Testis (tissue), 3 donors: ENCODE measurements around the gene COL16A1. TPM values are rescaled to one million over a fixed set of nuclear protein-coding genes. Genes with fewer than 3 reads are reported as not detected.

ENCODE experiments used
- DNase-seq: peaks from one replicate; pipeline ENCODE4 v3.0.0-alpha.2; 2019
- H3K27ac ChIP-seq, 2 donors: fragments of 200-600 bp; sonication (generic); one replicate each; pipeline ENCODE4 v1.5.1; 2019
- H3K27me3 ChIP-seq: fragments of 200-600 bp; sonication (generic); one replicate; pipeline ENCODE4 v1.5.1; 2019
- H3K36me3 ChIP-seq: fragments of 200-600 bp; sonication (generic); one replicate; pipeline ENCODE4 v1.5.1; 2017; ENCODE audit warnings: low read depth; ENCODE audit errors: missing control alignments
- H3K4me1 ChIP-seq: fragments of 200-600 bp; sonication (generic); one replicate; pipeline ENCODE4 v1.5.1; 2019
- H3K4me3 ChIP-seq, 2 donors: fragments of 200-600 bp; sonication (generic); one replicate each; pipeline ENCODE4 v1.5.1; 2017 to 2019
- H3K9me3 ChIP-seq: fragments of 200-600 bp; sonication (generic); one replicate; pipeline ENCODE4 v1.5.1; 2017
- POLR2A ChIP-seq: fragments of 450-650 bp; IDR thresholded peaks from one replicate; pipeline ENCODE4 v1.6.1; 2017; ENCODE audit warnings: antibody characterized with exemption, mild to moderate bottlenecking, moderate library complexity
- WGBS, 2 donors: methylation state at CpG; one replicate each; pipeline ENCODE4 v1.1.5; 2018; 5-methylcytosine and 5-hydroxymethylcytosine counted together
- intact Hi-C: fragments of 100-400 bp; cut with DNase I; formaldehyde crosslinking; loops from one replicate; pipeline ENCODE4 v1.15.1; 2023; ENCODE audit warnings: low total_unique reads
- polyA plus RNA-seq: library from polyadenylated mRNA; stranded (reverse); fragments of 350-450 nt; fragmentation: Illumina TruSeq; extraction: RNeasy Lipid Tissue Mini Kit (QIAGEN cat#74804); gene quantifications from one replicate; pipeline ENCODE4 v1.2.3, GENCODE V29; 2014; ENCODE audit warnings: low read depth, low replicate concordance; ENCODE audit not compliant: insufficient read depth
- total RNA-seq, 2 donors: library from RNA; depleted of rRNA; stranded (reverse); fragments of >200 nt; gene quantifications; one replicate each; pipeline ENCODE4 v1.2.3, GENCODE V29; 2016
- TF ChIP-seq, protein P1 (sequence below), 3 experiments: fragments of 450-650 bp in 2 of 3; fragments of 200-600 bp in 1 of 3; sonication (generic) in 1 of 3; IDR thresholded peaks; one replicate each; pipeline ENCODE4 v1.5.1; 2016 to 2019; ENCODE audit warnings: antibody characterized with exemption in 3 of 3, mild to moderate bottlenecking in 2 of 3, moderate library complexity in 1 of 3

The COL16A1 gene
- total and polyA plus RNA-seq, 3 donors from 2014 or later = 96.4 to 120 (median 101) TPM

DNA sequence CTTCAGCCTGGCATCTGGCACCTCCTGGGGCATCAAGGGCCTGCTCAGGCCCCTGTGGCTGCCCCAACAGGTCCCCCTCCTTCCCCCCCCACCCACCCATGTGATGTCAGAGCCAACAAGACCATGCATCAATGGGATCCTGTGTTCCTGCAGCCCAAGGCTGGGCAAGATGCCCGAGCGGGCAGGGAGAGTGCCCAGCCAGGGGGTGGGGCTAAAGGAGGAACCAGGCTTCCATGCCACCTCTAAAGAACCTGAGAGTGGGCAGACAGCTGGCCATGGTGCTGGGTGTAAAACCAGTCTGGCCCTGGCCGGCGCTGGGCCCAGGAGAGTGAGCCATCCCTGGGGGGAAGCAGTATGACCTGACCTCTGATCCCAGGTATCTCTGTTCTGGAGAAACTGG, 7.6 kb downstream of the COL16A1 start:
- intact Hi-C loops = no loop called here
- peak; percentile 82 for DNase-seq
- no peaks in the 10 kb centered on the region for H3K27me3 ChIP-seq
- H3K4me3 ChIP-seq = no peak overlapping the region
- TF ChIP-seq, protein P1, sequence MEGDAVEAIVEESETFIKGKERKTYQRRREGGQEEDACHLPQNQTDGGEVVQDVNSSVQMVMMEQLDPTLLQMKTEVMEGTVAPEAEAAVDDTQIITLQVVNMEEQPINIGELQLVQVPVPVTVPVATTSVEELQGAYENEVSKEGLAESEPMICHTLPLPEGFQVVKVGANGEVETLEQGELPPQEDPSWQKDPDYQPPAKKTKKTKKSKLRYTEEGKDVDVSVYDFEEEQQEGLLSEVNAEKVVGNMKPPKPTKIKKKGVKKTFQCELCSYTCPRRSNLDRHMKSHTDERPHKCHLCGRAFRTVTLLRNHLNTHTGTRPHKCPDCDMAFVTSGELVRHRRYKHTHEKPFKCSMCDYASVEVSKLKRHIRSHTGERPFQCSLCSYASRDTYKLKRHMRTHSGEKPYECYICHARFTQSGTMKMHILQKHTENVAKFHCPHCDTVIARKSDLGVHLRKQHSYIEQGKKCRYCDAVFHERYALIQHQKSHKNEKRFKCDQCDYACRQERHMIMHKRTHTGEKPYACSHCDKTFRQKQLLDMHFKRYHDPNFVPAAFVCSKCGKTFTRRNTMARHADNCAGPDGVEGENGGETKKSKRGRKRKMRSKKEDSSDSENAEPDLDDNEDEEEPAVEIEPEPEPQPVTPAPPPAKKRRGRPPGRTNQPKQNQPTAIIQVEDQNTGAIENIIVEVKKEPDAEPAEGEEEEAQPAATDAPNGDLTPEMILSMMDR (IDR thresholded peaks at IDR 0.05) = no peak
- no peak for TF ChIP-seq POLR2A
- H3K36me3 ChIP-seq = no peaks in the 10 kb centered on the region
- 74% methylated on average over 4 of the region's 4 CpGs; no CpG with 5 or more reads in 1 of the 2 donors for WGBS, 2 donors
- H3K9me3 ChIP-seq = no peaks in the 10 kb centered on the region
- H3K4me1 ChIP-seq = peaks cover 13% of the 10 kb centered on the region
- H3K27ac ChIP-seq = no peak overlapping the region

DNA sequence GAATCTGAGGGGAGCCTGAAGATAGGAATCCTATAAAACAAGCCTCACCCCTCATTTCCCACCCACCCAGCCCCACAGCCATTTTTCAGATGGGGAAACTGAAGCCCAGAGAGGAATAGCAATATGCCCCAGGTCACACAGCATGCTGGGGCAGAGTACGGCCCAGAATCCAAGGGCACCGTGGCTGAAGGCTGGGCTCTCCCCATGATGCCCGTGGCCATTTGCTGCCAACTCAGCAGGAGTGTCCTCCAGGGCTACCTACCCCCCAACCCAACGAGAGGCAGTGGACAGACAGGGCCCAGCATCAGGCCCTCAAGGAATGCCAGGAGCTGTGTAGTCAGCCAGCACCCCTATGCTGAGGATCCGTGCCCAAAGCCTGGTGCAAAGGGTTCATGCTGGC, 8.5 kb downstream of the COL16A1 start:
- H3K27ac ChIP-seq = no peak overlapping the region
- no peak for TF ChIP-seq POLR2A
- TF ChIP-seq, protein P1 (IDR thresholded peaks at IDR 0.05) = no peak
- H3K36me3 ChIP-seq = no peaks in the 10 kb centered on the region
- H3K4me3 ChIP-seq = no peak overlapping the region
- 90% methylated on average over 5 of the region's 5 CpGs; no CpG with 5 or more reads in 1 of the 2 donors for WGBS, 2 donors
- H3K9me3 ChIP-seq = no peaks in the 10 kb centered on the region
- DNase-seq = no peak
- no peaks in the 10 kb centered on the region for H3K27me3 ChIP-seq
- intact Hi-C loops = no loop called here
- H3K4me1 ChIP-seq = peaks cover 3% of the 10 kb centered on the region

DNA sequence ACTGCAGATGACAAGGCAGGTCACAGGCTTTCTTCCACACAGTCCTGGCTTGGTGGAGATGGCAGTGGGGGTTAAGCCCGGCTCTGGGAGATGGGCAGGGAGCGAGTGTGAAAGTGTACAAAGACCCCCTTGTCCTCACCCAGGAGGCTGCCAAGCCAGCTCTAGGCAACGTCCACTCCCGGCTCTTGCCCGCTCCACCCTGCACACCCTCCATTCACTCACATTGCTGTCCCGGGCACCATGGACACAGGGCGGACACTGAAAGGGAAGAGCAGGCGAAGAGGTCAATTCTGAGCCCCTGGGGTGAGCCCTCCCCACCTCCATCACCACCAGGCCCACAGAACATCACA, 8.9 kb downstream of the COL16A1 start:
- no peaks in the 10 kb centered on the region for H3K9me3 ChIP-seq
- no peak for DNase-seq
- intact Hi-C loops = no loop called here
- H3K27ac ChIP-seq = no peak overlapping the region
- 67 to 73% methylated on average over 8 of the region's 8 CpGs for WGBS, 2 donors
- H3K4me1 ChIP-seq = no peaks in the 10 kb centered on the region
- H3K4me3 ChIP-seq = no peak overlapping the region
- no peaks in the 10 kb centered on the region for H3K27me3 ChIP-seq
- TF ChIP-seq, protein P1 (IDR thresholded peaks at IDR 0.05) = no peak
- TF ChIP-seq POLR2A = no peak
- H3K36me3 ChIP-seq = no peaks in the 10 kb centered on the region

DNA sequence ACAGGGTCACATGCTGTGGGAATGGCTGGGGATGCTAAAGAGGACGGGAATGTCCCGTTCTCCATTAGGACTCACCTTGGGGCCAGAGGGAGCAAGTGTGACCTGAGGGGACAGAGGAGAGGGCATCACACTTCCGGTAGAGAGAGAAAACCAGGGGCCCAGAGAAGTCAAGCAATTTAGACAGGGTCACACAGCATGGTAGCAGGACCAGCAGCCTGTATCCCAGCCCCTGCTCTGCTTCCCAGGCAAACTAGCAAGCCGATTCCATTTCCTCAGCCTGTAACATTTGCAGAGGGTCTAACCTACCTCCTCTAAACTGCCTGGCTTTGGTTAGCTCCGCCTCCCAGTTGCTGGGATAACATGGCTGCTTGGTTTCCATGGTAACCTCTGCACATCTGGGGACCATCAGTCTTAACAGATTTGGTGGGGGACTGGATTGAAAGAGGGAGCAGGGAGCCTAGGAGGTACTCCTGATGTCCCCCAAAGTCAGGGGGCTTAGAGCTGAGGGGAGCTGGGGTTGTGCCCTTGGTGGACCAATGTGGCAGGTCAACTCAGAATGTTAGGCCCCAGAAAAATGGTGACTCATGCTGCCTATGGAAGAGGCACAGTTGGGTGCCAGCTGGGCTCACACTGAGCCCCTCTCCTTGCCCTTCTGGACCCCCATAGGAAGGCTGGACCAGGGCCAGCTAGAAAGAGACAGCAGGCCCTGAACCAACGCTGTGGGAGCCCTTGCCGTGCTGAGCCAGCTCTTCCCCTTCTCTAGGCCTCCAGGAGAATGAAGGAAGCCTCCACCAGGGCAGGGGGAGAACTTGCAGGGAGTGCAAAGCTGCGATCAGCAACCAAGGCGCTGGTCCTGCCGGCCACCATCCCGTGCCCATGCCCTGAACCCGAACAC, 9.5 kb downstream of the COL16A1 start:
- DNase-seq = no peak
- no peak for TF ChIP-seq POLR2A
- TF ChIP-seq, protein P1 (IDR thresholded peaks at IDR 0.05) = no peak
- 78 to 89% methylated on average over 11 to 12 of the region's 12 CpGs for WGBS, 2 donors
- Histone ChIP-seq H3K4me3 (no peak overlapping the region), H3K36me3 (no peaks in the 10 kb centered on the region), H3K4me1 (no peaks in the 10 kb centered on the region), H3K27me3 (no peaks in the 10 kb centered on the region), H3K9me3 (no peaks in the 10 kb centered on the region), H3K27ac (no peak overlapping the region)
- intact Hi-C loops = no loop called here

DNA sequence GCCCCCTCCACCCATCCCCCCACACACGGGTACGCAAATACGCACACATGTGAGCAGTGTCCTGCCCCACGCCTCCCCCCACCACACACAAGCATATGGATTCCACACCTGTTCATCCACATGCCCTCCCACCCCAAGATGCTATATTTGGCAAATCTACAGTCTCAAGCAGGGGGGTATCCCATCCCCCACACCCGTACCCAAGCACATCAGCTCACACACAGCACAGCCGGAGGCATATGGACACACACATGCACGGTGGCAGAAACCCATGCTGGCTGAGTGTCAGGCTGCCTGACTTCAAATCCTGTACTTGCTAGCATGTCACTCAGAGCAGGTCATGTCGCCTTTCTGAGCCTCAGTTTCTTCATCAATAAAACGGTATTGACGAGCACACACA, 10.6 kb downstream of the COL16A1 start:
- DNase-seq = no peak
- no peak overlapping the region for H3K4me3 ChIP-seq
- no peaks in the 10 kb centered on the region for H3K9me3 ChIP-seq
- H3K36me3 ChIP-seq = no peaks in the 10 kb centered on the region
- H3K27ac ChIP-seq = no peak overlapping the region
- no peaks in the 10 kb centered on the region for H3K27me3 ChIP-seq
- WGBS, 2 donors = 86% methylated on average over 4 to 10 of the region's 10 CpGs
- no peak for TF ChIP-seq POLR2A
- TF ChIP-seq, protein P1 (IDR thresholded peaks at IDR 0.05) = no peak
- intact Hi-C loops = no loop called here
- H3K4me1 ChIP-seq = no peaks in the 10 kb centered on the region
